Stimulated activated naive B cell treated with anti-CD40 and anti-IgM and Interleukin-4, amounts not matched to agents 10 μg/mL and 1 μg/mL and 100 μg/mL, for 72 hours (primary cell): ENCODE measurements around the gene MITF.

Experiments used
- ATAC-seq, 2 donors: fragments of 150-1000 bp; cut with Tn5 transposase; replicated peaks; 2 replicates each; pipeline ENCODE4 v1.10.0; 2021; ENCODE audit warnings: moderate library complexity in 1 of 2
- DNase-seq: peaks from one replicate; pipeline ENCODE4 v3.0.0; 2021
- H3K27ac Mint-ChIP-seq: one replicate; pipeline ENCODE4 v1.8.0; 2022; ENCODE audit warnings: mild to moderate bottlenecking, mixed read lengths
- H3K27me3 Mint-ChIP-seq, 2 donors: one replicate each; pipeline ENCODE4 v1.8.0; 2022; ENCODE audit warnings: mixed read lengths in 2 of 2
- H3K36me3 Mint-ChIP-seq, 2 donors: one replicate each; pipeline ENCODE4 v1.8.0; 2022; ENCODE audit warnings: mixed read lengths in 2 of 2, mild to moderate bottlenecking in 1 of 2
- H3K4me1 Mint-ChIP-seq, 2 donors: one replicate each; pipeline ENCODE4 v1.8.0; 2022; ENCODE audit warnings: mixed read lengths in 2 of 2, mild to moderate bottlenecking in 1 of 2
- H3K4me3 Mint-ChIP-seq, 2 donors: one replicate each; pipeline ENCODE4 v1.8.0; 2022; ENCODE audit warnings: mild to moderate bottlenecking in 2 of 2, mixed read lengths in 2 of 2, moderate library complexity in 1 of 2
- H3K9me3 Mint-ChIP-seq, 2 donors: one replicate each; pipeline ENCODE4 v1.8.0; 2022; ENCODE audit warnings: mixed read lengths in 2 of 2, mild to moderate bottlenecking in 1 of 2

MITF gene

GRCh38 chr3:69941439-69942176 is 202.3 kb downstream of the MITF start:
- no peaks in the 10 kb centered on the region for H3K27me3 Mint-ChIP-seq
- no peaks in the 10 kb centered on the region for H3K4me1 Mint-ChIP-seq
- H3K9me3 Mint-ChIP-seq, result no peaks in the 10 kb centered on the region
- no peak for ATAC-seq
- no peaks in the 10 kb centered on the region for H3K36me3 Mint-ChIP-seq
- H3K4me3 Mint-ChIP-seq, result no peak overlapping the region
- DNase-seq, result no peak
- H3K27ac Mint-ChIP-seq, result no peak overlapping the region

- no peak overlapping the region for H3K27ac Mint-ChIP-seq
- H3K4me3 Mint-ChIP-seq, result no peak overlapping the region
- no peak for DNase-seq
- H3K27me3 Mint-ChIP-seq, result no peaks in the 10 kb centered on the region
- H3K36me3 Mint-ChIP-seq, result no peaks in the 10 kb centered on the region
- no peaks in the 10 kb centered on the region for H3K9me3 Mint-ChIP-seq
- no peak for ATAC-seq
- no peaks in the 10 kb centered on the region for H3K4me1 Mint-ChIP-seq
Observed at GRCh38 chr3:69944931-69945493, 205.7 kb downstream of the MITF start.

GRCh38 chr3:69948246-69948862 is 209.1 kb downstream of the MITF start:
- DNase-seq (no peak), ATAC-seq (no peak)
- H3K27me3 Mint-ChIP-seq, result no peaks in the 10 kb centered on the region
- no peaks in the 10 kb centered on the region for H3K36me3 Mint-ChIP-seq
- no peaks in the 10 kb centered on the region for H3K9me3 Mint-ChIP-seq
- H3K27ac Mint-ChIP-seq, result no peak overlapping the region
- H3K4me1 Mint-ChIP-seq, result no peaks in the 10 kb centered on the region
- no peak overlapping the region for H3K4me3 Mint-ChIP-seq

- Mint-ChIP-seq H3K27ac (no peak overlapping the region), H3K4me3 (no peak overlapping the region), H3K9me3 (no peaks in the 10 kb centered on the region), H3K27me3 (no peaks in the 10 kb centered on the region), H3K4me1 (no peaks in the 10 kb centered on the region), H3K36me3 (no peaks in the 10 kb centered on the region)
- ATAC-seq (no peak), DNase-seq (no peak)
Observed at GRCh38 chr3:69951616-69952015, 212.4 kb downstream of the MITF start.

- ATAC-seq, result no peak
- no peak for DNase-seq
- Mint-ChIP-seq H3K4me3 (no peak overlapping the region), H3K27me3 (no peaks in the 10 kb centered on the region), H3K36me3 (no peaks in the 10 kb centered on the region), H3K4me1 (no peaks in the 10 kb centered on the region), H3K9me3 (no peaks in the 10 kb centered on the region), H3K27ac (no peak overlapping the region)
Observed at GRCh38 chr3:69959581-69959980, 220.3 kb downstream of the MITF start.

GRCh38 chr3:69961706-69962439 is 222.6 kb downstream of the MITF start:
- H3K4me3 Mint-ChIP-seq, result no peak overlapping the region
- ATAC-seq, result no peak
- no peaks in the 10 kb centered on the region for H3K4me1 Mint-ChIP-seq
- no peaks in the 10 kb centered on the region for H3K36me3 Mint-ChIP-seq
- no peaks in the 10 kb centered on the region for H3K9me3 Mint-ChIP-seq
- H3K27me3 Mint-ChIP-seq, result no peaks in the 10 kb centered on the region
- no peak for DNase-seq
- H3K27ac Mint-ChIP-seq, result no peak overlapping the region

- Mint-ChIP-seq H3K4me1 (no peaks in the 10 kb centered on the region), H3K27ac (no peak overlapping the region), H3K4me3 (no peak overlapping the region), H3K27me3 (no peaks in the 10 kb centered on the region), H3K9me3 (no peaks in the 10 kb centered on the region), H3K36me3 (no peaks in the 10 kb centered on the region)
- DNase-seq, result no peak
- ATAC-seq, result no peak
Observed at GRCh38 chr3:69963643-69964042, 224.4 kb downstream of the MITF start.

GRCh38 chr3:69967156-69967555 is 227.9 kb downstream of the MITF start:
- no peaks in the 10 kb centered on the region for H3K9me3 Mint-ChIP-seq
- DNase-seq (no peak), ATAC-seq (no peak)
- no peaks in the 10 kb centered on the region for H3K4me1 Mint-ChIP-seq
- H3K36me3 Mint-ChIP-seq, result no peaks in the 10 kb centered on the region
- H3K27me3 Mint-ChIP-seq, result no peaks in the 10 kb centered on the region
- H3K27ac Mint-ChIP-seq, result no peak overlapping the region
- no peak overlapping the region for H3K4me3 Mint-ChIP-seq

GRCh38 chr3:69970827-69971226 is 231.6 kb downstream of the MITF start:
- H3K27me3 Mint-ChIP-seq, result peaks cover 4 to 6% of the 10 kb centered on the region in 2 donors
- ATAC-seq (no peak), DNase-seq (no peak)
- no peak overlapping the region for H3K4me3 Mint-ChIP-seq
- H3K36me3 Mint-ChIP-seq, result no peaks in the 10 kb centered on the region
- no peaks in the 10 kb centered on the region for H3K4me1 Mint-ChIP-seq
- H3K27ac Mint-ChIP-seq, result no peak overlapping the region
- H3K9me3 Mint-ChIP-seq, result no peaks in the 10 kb centered on the region

GRCh38 chr3:69972672-69973071 is 233.4 kb downstream of the MITF start:
- H3K4me3 Mint-ChIP-seq, result no peak overlapping the region
- no peak for ATAC-seq
- H3K27ac Mint-ChIP-seq, result no peak overlapping the region
- peaks cover 0 to 2% of the 10 kb centered on the region in 2 donors for H3K36me3 Mint-ChIP-seq
- DNase-seq, result no peak
- H3K9me3 Mint-ChIP-seq, result peaks cover 5 to 6% of the 10 kb centered on the region in 2 donors
- no peaks in the 10 kb centered on the region for H3K4me1 Mint-ChIP-seq
- H3K27me3 Mint-ChIP-seq, result peaks cover 8 to 11% of the 10 kb centered on the region in 2 donors

- Mint-ChIP-seq H3K9me3 (peaks cover 10 to 17% of the 10 kb centered on the region in 2 donors), H3K27ac (no peak overlapping the region), H3K36me3 (peaks cover 0 to 6% of the 10 kb centered on the region in 2 donors), H3K4me3 (no peak overlapping the region), H3K4me1 (no peaks in the 10 kb centered on the region), H3K27me3 (peaks cover 8 to 15% of the 10 kb centered on the region in 2 donors)
- no peak for ATAC-seq
- DNase-seq, result no peak
Observed at GRCh38 chr3:69976021-69976420, 236.8 kb downstream of the MITF start.

- ATAC-seq, result peak; percentile 82 to 96
- peaks cover 0 to 5% of the 10 kb centered on the region in 2 donors for H3K9me3 Mint-ChIP-seq
- peak; percentile 6 for DNase-seq
- no peaks in the 10 kb centered on the region for H3K27me3 Mint-ChIP-seq
- no peaks in the 10 kb centered on the region for H3K36me3 Mint-ChIP-seq
- no peak overlapping the region for H3K4me3 Mint-ChIP-seq
- no peak overlapping the region for H3K27ac Mint-ChIP-seq
- peaks cover 11 to 19% of the 10 kb centered on the region in 2 donors for H3K4me1 Mint-ChIP-seq
Observed at GRCh38 chr3:69983546-69984265, 244.4 kb downstream of the MITF start.

GRCh38 chr3:69985266-69985665 is 246.0 kb downstream of the MITF start:
- Mint-ChIP-seq H3K36me3 (no peaks in the 10 kb centered on the region), H3K9me3 (peaks cover 0 to 3% of the 10 kb centered on the region in 2 donors), H3K27me3 (peaks cover 0 to 5% of the 10 kb centered on the region in 2 donors), H3K4me1 (peaks cover 11 to 19% of the 10 kb centered on the region in 2 donors), H3K4me3 (no peak overlapping the region), H3K27ac (no peak overlapping the region)
- ATAC-seq (no peak), DNase-seq (no peak)

- no peaks in the 10 kb centered on the region for H3K9me3 Mint-ChIP-seq
- peak in 1 of 2 donors; percentile 34 for ATAC-seq
Observed at GRCh38 chr3:69986419-69986818, 247.2 kb downstream of the MITF start.

More at GRCh38 chr3:69986419-69986818, 247.2 kb downstream of the MITF start:
- Mint-ChIP-seq H3K4me3 (no peak overlapping the region), H3K36me3 (no peaks in the 10 kb centered on the region), H3K4me1 (peaks cover 11 to 19% of the 10 kb centered on the region in 2 donors), H3K27me3 (peaks cover 0 to 5% of the 10 kb centered on the region in 2 donors), H3K27ac (no peak overlapping the region)
- DNase-seq, result no peak
